IMR-90 (cell line): Measurements from ENCODE around the gene CSGALNACT2. TPM values are rescaled to one million over a fixed set of nuclear protein-coding genes. Genes with fewer than 3 reads are reported as not detected.

Experiments used
- ATAC-seq: fragments of 200-7000 bp; cut with Tn5 transposase; 2 replicates; pipeline ENCODE4 v1.9.1; 2020; ENCODE audit warnings: low read depth, mild to moderate bottlenecking, moderate library complexity
- BruUV-seq: library from RNA; stranded (reverse); fragments of 400-500 nt; replicated peaks from 2 replicates; lab custom pipeline; 2021; lab: Mats Ljungman, UMichigan
- CTCF ChIA-PET: fragments of 300-600 bp; formaldehyde crosslinking; extraction: SDS; loops from one replicate; lab custom pipeline; 2021; ENCODE audit warnings: antibody characterized with exemption; lab: Yijun Ruan, JAX
- POLR2A ChIA-PET: fragments of 300-600 bp; sonication (Branson Sonifier 250); formaldehyde crosslinking; loops from one replicate; lab custom pipeline; 2022; ENCODE audit warnings: antibody characterized with exemption; ENCODE audit not compliant: unreplicated experiment; lab: Charles Lee
- DNase-seq: peaks from one replicate; pipeline ENCODE4 v3.0.0; 2013
- H2AFZ ChIP-seq: replicated peaks from 2 replicates; pipeline ENCODE3; 2013; ENCODE audit warnings: low read length, mild to moderate bottlenecking; ENCODE audit not compliant: poor library complexity
- H2AK5ac ChIP-seq: 2 replicates; pipeline ENCODE4 v1.6.1; 2013; ENCODE audit warnings: low read depth, low read length, inconsistent platforms
- H2AK9ac ChIP-seq: replicated peaks from 2 replicates; pipeline ENCODE3; 2013; ENCODE audit warnings: mild to moderate bottlenecking, low read depth, low read length, moderate library complexity; ENCODE audit not compliant: poor library complexity
- H2BK120ac ChIP-seq: 2 replicates; pipeline ENCODE4 v1.6.1; 2013; ENCODE audit warnings: low read depth, low read length, inconsistent platforms
- H2BK15ac ChIP-seq: 3 replicates; pipeline ENCODE4 v1.6.1; 2013; ENCODE audit warnings: low read depth, low read length, inconsistent platforms
- H2BK20ac ChIP-seq: 2 replicates; pipeline ENCODE4 v1.6.1; 2013; ENCODE audit warnings: low read depth, mild to moderate bottlenecking, inconsistent platforms, low read length, moderate library complexity
- H2BK5ac ChIP-seq: 2 replicates; pipeline ENCODE4 v1.6.1; 2013; ENCODE audit warnings: mild to moderate bottlenecking, low read depth, low read length, inconsistent platforms; ENCODE audit not compliant: poor library complexity, severe bottlenecking
- H3K14ac ChIP-seq: replicated peaks from 2 replicates; pipeline ENCODE4 v1.6.1; 2013; ENCODE audit warnings: low read depth, low read length, inconsistent platforms
- H3K18ac ChIP-seq: 2 replicates; pipeline ENCODE4 v1.6.1; 2013; ENCODE audit warnings: low read depth, low read length, control low read depth
- H3K23ac ChIP-seq: 2 replicates; pipeline ENCODE4 v1.6.1; 2013; ENCODE audit warnings: low read depth, low read length, inconsistent platforms
- H3K27ac ChIP-seq: 2 replicates; pipeline ENCODE4 v1.5.1; 2013; ENCODE audit warnings: mild to moderate bottlenecking, control low read depth, low read length; ENCODE audit not compliant: insufficient read depth
- H3K27me3 ChIP-seq: 2 replicates; pipeline ENCODE4 v1.6.1; 2013; ENCODE audit warnings: low read length; ENCODE audit not compliant: control insufficient read depth, insufficient read depth
- H3K36me3 ChIP-seq: 2 replicates; pipeline ENCODE4 v1.6.1; 2013; ENCODE audit warnings: low read length, mixed read lengths; ENCODE audit not compliant: control insufficient read depth, insufficient read depth
- H3K4ac ChIP-seq: 2 replicates; pipeline ENCODE4 v1.6.1; 2013; ENCODE audit warnings: low read depth, low read length, inconsistent platforms
- H3K4me1 ChIP-seq: 2 replicates; pipeline ENCODE4 v1.6.1; 2013; ENCODE audit warnings: low read length, mixed read lengths; ENCODE audit not compliant: control insufficient read depth, insufficient read depth
- H3K4me2 ChIP-seq: 2 replicates; pipeline ENCODE4 v1.6.1; 2013; ENCODE audit warnings: low read depth, mild to moderate bottlenecking, control low read depth, low read length, moderate library complexity
- H3K4me3 ChIP-seq: 2 replicates; pipeline ENCODE4 v1.5.1; 2013; ENCODE audit warnings: low read depth, mild to moderate bottlenecking, control low read depth, low read length, moderate library complexity; ENCODE audit not compliant: insufficient read depth
- H3K56ac ChIP-seq: 2 replicates; pipeline ENCODE4 v1.6.1; 2013; ENCODE audit warnings: low read length, inconsistent platforms; ENCODE audit not compliant: insufficient read depth; ENCODE audit errors: extremely low read depth
- H3K79me1 ChIP-seq, 2 experiments: 2 replicates each; pipeline ENCODE4 v1.6.1; 2013; ENCODE audit warnings: low read length in 2 of 2, inconsistent platforms in 1 of 2, low read depth in 1 of 2
- H3K9ac ChIP-seq: 2 replicates; pipeline ENCODE4 v1.6.1; 2013; ENCODE audit warnings: low read depth, low read length, control low read depth
- H3K9me1 ChIP-seq: 2 replicates; pipeline ENCODE4 v1.6.1; 2013; ENCODE audit warnings: low read length, inconsistent platforms; ENCODE audit not compliant: insufficient read depth
- H3K9me3 ChIP-seq: 2 replicates; pipeline ENCODE4 v1.6.1; 2013; ENCODE audit warnings: low read length; ENCODE audit not compliant: control insufficient read depth, insufficient read depth
- H4K20me1 ChIP-seq: 2 replicates; pipeline ENCODE4 v1.6.1; 2013; ENCODE audit warnings: low read length, inconsistent platforms; ENCODE audit not compliant: insufficient read depth
- H4K5ac ChIP-seq: 2 replicates; pipeline ENCODE4 v1.6.1; 2013; ENCODE audit warnings: mild to moderate bottlenecking, low read depth, low read length, control low read depth
- H4K8ac ChIP-seq, 2 experiments: 2 replicates each; pipeline ENCODE4 v1.6.1; 2013; ENCODE audit warnings: low read depth in 2 of 2, low read length in 2 of 2, control low read depth in 1 of 2, inconsistent platforms in 1 of 2
- H4K91ac ChIP-seq: 2 replicates; pipeline ENCODE4 v1.6.1; 2013; ENCODE audit warnings: low read depth, low read length, inconsistent platforms; ENCODE audit not compliant: insufficient read depth
- MAFK ChIP-seq: IDR thresholded peaks from 2 replicates; pipeline ENCODE4 v1.6.1; 2012; ENCODE audit warnings: low read depth, low read length, improper control_type of control experiment
- WGBS, 2 experiments: methylation state at CpG; one replicate each; pipeline versions ENCODE4 v1.1.5 to v1.1.7; 2013; ENCODE audit warnings: missing lambda C conversion rate in 2 of 2; ENCODE audit not compliant: insufficient read length in 1 of 2; ENCODE audit errors: extremely low coverage in 2 of 2; 5-methylcytosine and 5-hydroxymethylcytosine counted together
- dilution Hi-C: fragments of 300-500 bp; cut with HindIII; formaldehyde crosslinking; loops from one replicate; pipeline ENCODE4 v1.14.3; 2018; ENCODE audit warnings: low sequenced_read_pairs; ENCODE audit not compliant: unreplicated experiment
- in situ Hi-C: fragments of 300-500 bp; cut with MboI; formaldehyde crosslinking; loops from 3 replicates; pipeline ENCODE4 v1.14.3; 2019; ENCODE audit warnings: low sequenced_read_pairs, inconsistent platforms, mixed read lengths
- intact Hi-C: fragments of 100-400 bp; cut with micrococcal nuclease; formaldehyde crosslinking; loops from 2 replicates; pipeline ENCODE4 v1.10.0; 2022
- polyA plus RNA-seq, 3 experiments: library from polyadenylated mRNA; depleted of rRNA; stranded (reverse); fragments of >200 nt; gene quantifications; 2 replicates each; pipeline ENCODE4 v1.2.3, GENCODE V29; 2012; ENCODE audit warnings: low replicate concordance in 1 of 3
- total RNA-seq: library from RNA; depleted of rRNA; stranded (reverse); fragments of >200 nt; gene quantifications from 2 replicates; pipeline ENCODE4 v1.2.3, GENCODE V29; 2012

The CSGALNACT2 gene
- total and polyA plus RNA-seq, 2 of the 4 experiments (the other 2 are of a cell fraction): 6.5 to 13.1 TPM

DNA sequence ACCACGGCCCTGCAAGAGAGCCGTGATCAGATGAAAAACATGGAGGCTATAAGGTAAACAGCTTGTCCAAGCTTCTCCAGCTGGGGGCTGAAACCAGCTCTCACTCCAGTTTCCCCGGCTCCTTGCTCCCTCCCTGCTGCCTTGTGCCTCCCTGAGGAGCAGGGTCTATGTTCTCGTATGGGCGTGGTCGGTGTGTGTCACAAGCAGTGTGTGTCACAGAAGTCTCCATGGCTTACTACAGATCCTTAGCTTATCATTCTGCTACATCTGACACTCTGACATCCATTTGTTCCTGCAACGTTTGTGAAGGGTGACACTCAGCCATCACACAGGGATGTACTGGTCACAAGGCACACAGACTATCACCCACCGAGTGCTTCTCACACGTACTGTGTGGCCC, 54.6 kb downstream of the CSGALNACT2 start:
- Histone ChIP-seq H2AK9ac (no peak overlapping the region), H4K8ac (no peak overlapping the region), H3K9me1 (peaks cover 4% of the 10 kb centered on the region; the same call in 1 of the 2 replicates), H2BK20ac (no peak overlapping the region), H3K4me1 (no peaks in the 10 kb centered on the region), H3K18ac (no peak overlapping the region), H3K56ac (no peak overlapping the region), H3K79me1 (no peaks in the 10 kb centered on the region), H2AFZ (no peak overlapping the region), H3K9me3 (no peaks in the 10 kb centered on the region), H3K27me3 (no peaks in the 10 kb centered on the region), H2BK120ac (no peak overlapping the region), H4K91ac (no peak overlapping the region), H2AK5ac (no peak overlapping the region; the same call in 1 of the 2 replicates), H3K27ac (no peak overlapping the region), H4K5ac (no peak overlapping the region), H2BK15ac (no peak overlapping the region), H3K9ac (no peak overlapping the region), H3K23ac (no peak overlapping the region), H2BK5ac (no peak overlapping the region), H3K4me2 (no peak overlapping the region), H4K20me1 (no peaks in the 10 kb centered on the region), H3K14ac (no peak overlapping the region), H3K36me3 (0 out of 2 replicates have a peak, but pooled peaks cover 2% of the 10 kb centered on the region), H3K4ac (no peak overlapping the region; the same call in 1 of the 2 replicates), H3K4me3 (no peak overlapping the region)
- TF ChIP-seq MAFK: no peak
- DNase-seq (no peak), ATAC-seq (no peak)
- BruUV-seq: no TSS peak
- dilution Hi-C loops: no loop called here
- intact Hi-C loops: no loop called here
- 90% methylated on average over 2 of the region's 9 CpGs; no CpG with 5 or more reads in 1 of the 2 experiments for WGBS, 2 experiments
- CTCF ChIA-PET: no interaction called here
- POLR2A ChIA-PET: no interaction called here
- in situ Hi-C loops: no loop called here
